Endothelial cell (in vitro differentiated cells): ENCODE results near the gene CCNF. TPM values are rescaled to one million over a fixed set of nuclear protein-coding genes. Genes with fewer than 3 reads are reported as not detected.

Source experiments
- DNase-seq: peaks from one replicate; pipeline ENCODE4 v3.0.0; 2021; ENCODE audit warnings: low spot score
- H3K27ac Mint-ChIP-seq: one replicate; pipeline ENCODE4 v1.8.0; 2021; ENCODE audit warnings: mixed read lengths, inconsistent platforms; ENCODE audit not compliant: unreplicated experiment
- H3K27me3 Mint-ChIP-seq: one replicate; pipeline ENCODE4 v1.8.0; 2021; ENCODE audit warnings: mild to moderate bottlenecking, moderate library complexity, mixed read lengths, inconsistent platforms; ENCODE audit not compliant: unreplicated experiment
- H3K36me3 Mint-ChIP-seq: one replicate; pipeline ENCODE4 v1.8.0; 2021; ENCODE audit warnings: mild to moderate bottlenecking, low read depth, mixed read lengths, inconsistent platforms; ENCODE audit not compliant: unreplicated experiment
- H3K4me1 Mint-ChIP-seq: one replicate; pipeline ENCODE4 v1.8.0; 2021; ENCODE audit warnings: mild to moderate bottlenecking, mixed read lengths, inconsistent platforms; ENCODE audit not compliant: unreplicated experiment
- H3K4me3 Mint-ChIP-seq: one replicate; pipeline ENCODE4 v1.8.0; 2021; ENCODE audit warnings: mild to moderate bottlenecking, mixed read lengths, inconsistent platforms; ENCODE audit not compliant: unreplicated experiment
- H3K9me3 Mint-ChIP-seq: one replicate; pipeline ENCODE4 v1.8.0; 2021; ENCODE audit warnings: mixed read lengths, inconsistent platforms; ENCODE audit not compliant: unreplicated experiment
- CTCF ChIP-seq: fragments of 200-600 bp; sonication (generic); IDR thresholded peaks from one replicate; pipeline ENCODE4 v1.5.0; 2021; ENCODE audit warnings: antibody characterized with exemption; ENCODE audit not compliant: unreplicated experiment
- total RNA-seq: library from RNA; stranded (reverse); fragmentation: NEBNext Ultra II Directional; extraction: Animal tissue kit (Norgen Biotek cat#: 25700); gene quantifications from one replicate; pipeline ENCODE4 v1.2.1, GENCODE V29; 2021; ENCODE audit not compliant: unreplicated experiment

The CCNF gene
- total RNA-seq, 1 donor from 2014 or later = 30.2 TPM

GRCh38 chr16:2424061-2425007 lies 4.9 kb upstream of the CCNF start:
- H3K27ac Mint-ChIP-seq = no peak overlapping the region
- H3K9me3 Mint-ChIP-seq = no peaks in the 10 kb centered on the region
- DNase-seq = no peak
- TF ChIP-seq CTCF = no peak
- H3K27me3 Mint-ChIP-seq = peaks cover 11% of the 10 kb centered on the region
- H3K4me1 Mint-ChIP-seq = peaks cover 6% of the 10 kb centered on the region
- no peaks in the 10 kb centered on the region for H3K36me3 Mint-ChIP-seq
- H3K4me3 Mint-ChIP-seq = no peak overlapping the region

- Mint-ChIP-seq H3K36me3 (no peaks in the 10 kb centered on the region), H3K9me3 (no peaks in the 10 kb centered on the region), H3K4me1 (peaks cover 8% of the 10 kb centered on the region), H3K27me3 (peaks cover 13% of the 10 kb centered on the region), H3K4me3 (no peak overlapping the region), H3K27ac (no peak overlapping the region)
- no peak for DNase-seq
- no peak for TF ChIP-seq CTCF
These were observed 4.2 kb upstream of the CCNF start for GRCh38 chr16:2425008-2425518.

- TF ChIP-seq CTCF = no peak
- Mint-ChIP-seq H3K36me3 (no peaks in the 10 kb centered on the region), H3K27ac (no peak overlapping the region), H3K4me3 (no peak overlapping the region), H3K9me3 (no peaks in the 10 kb centered on the region), H3K27me3 (peaks cover 13% of the 10 kb centered on the region), H3K4me1 (peaks cover 14% of the 10 kb centered on the region)
- no peak for DNase-seq
These were observed 3.3 kb upstream of the CCNF start for GRCh38 chr16:2425825-2426430.

GRCh38 chr16:2426941-2427361 lies 2.3 kb upstream of the CCNF start:
- DNase-seq = no peak
- peaks cover 13% of the 10 kb centered on the region for H3K27me3 Mint-ChIP-seq
- no peak overlapping the region for H3K27ac Mint-ChIP-seq
- peak overlapping the region; percentile 8 for H3K4me3 Mint-ChIP-seq
- TF ChIP-seq CTCF = no peak
- no peaks in the 10 kb centered on the region for H3K9me3 Mint-ChIP-seq
- no peaks in the 10 kb centered on the region for H3K36me3 Mint-ChIP-seq
- peaks cover 14% of the 10 kb centered on the region for H3K4me1 Mint-ChIP-seq
